HUDEP-2 (cell line): Measurements from ENCODE around the gene TP73.

Experiments
- DNase-seq, 76 experiments: peaks; one replicate each; lab custom pipeline; 2025; ENCODE audit not compliant: unreplicated experiment in 76 of 76; lab: John Stamatoyannopoulos, UW

TP73 gene

DNA sequence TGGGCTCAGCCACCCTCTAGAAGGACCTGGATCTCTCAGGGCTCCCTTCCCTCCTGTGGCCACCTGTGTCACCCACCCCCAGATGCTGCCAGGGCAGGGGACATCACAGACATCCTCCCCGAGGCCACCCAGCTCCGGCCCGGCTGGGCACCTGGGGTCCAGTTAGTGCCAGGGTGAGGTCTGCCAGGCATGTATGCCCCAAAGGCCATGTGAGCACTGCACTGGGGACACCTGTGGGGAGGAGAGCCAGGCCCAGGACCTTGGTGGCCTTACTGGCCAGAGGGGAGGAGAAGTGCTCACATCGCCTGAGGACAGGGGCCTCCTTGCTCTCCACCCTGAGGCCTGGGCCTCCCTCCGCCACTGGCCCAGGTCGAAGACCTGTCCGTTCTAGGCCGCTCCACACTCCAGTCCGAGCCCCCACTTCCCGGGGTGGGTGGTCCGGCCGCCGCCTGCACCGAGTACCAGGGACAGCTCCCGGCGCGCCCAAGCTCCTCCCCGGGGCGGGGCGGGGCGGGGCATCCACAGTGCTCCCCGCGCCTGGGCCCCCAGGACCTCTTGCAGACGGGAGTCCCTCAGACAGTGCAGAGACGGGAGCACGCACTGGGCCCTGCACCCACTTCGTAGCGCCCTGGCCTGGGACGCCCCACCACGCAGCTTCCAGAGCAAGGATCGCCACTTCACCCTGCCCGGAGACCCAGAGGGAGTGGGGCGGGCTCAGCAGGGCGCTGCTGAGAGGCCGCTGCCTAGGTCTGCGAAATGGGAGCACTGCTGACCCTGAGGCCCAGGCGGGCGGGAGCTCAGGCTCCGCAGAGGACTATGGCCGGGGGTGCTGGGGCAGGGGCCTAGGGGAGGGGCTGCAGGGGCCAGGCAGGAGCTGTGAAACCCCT is 65.6 kb downstream of the TP73 start:
- DNase-seq: peak in 3 of 76 experiments; percentile 10 to 22 (median 13)

DNA sequence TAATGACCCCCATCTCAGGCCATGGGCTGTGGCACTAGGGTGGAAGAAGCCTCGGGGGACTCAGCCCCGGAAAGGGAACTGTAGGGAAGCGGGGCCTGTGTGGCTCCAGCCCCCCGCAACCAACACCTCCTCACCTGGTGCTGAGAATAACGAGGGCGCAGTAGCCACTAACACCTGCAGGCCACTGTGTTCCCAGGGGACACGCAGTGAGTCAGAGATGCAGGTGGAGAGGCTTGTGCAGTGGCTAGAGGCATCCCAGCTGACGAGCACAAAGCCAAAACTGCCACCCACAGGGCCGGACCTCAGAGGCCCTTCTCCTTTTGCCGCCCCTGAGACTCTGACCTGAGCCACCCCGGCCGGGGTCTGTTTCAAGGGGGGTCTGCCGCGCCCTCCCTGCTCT is 66.4 kb downstream of the TP73 start:
- no peak for DNase-seq

DNA sequence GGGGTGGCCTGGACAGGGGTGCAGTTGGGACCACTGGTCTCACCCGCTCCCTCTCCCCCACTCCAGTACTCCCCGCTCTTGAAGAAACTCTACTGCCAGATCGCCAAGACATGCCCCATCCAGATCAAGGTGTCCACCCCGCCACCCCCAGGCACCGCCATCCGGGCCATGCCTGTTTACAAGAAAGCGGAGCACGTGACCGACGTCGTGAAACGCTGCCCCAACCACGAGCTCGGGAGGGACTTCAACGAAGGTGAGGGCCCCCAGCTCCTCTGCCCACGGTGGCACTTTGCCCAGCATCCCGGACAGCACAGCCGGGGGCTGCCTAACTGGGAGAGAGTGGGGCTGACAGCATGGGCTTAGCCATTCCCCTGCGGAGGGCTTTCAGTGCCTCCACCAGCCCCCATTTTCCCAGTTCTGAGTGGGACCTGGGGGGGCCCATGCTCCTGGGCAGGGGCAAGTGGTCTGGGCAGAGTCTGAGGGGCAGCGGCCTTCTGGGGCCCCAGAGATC is 69.7 kb downstream of the TP73 start:
- no peak for DNase-seq

DNA sequence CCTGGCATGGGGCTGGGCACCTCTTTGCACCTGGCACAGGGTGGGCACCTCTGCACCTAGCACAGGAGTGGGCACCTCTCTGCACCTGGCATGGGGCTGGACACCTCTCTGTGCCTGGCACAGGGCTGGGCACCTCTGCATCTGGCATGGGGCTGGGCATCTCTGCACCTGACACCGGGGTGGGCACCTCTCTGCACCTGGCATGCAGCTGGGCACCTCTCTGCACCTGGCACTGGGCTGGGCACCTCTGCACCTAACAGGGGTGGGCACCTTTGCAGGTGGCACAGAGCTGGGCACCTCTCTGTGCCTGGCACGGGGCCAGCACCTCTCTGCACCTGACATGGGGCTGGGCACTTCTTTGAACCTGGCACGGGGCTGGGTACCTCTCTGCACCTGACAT is 70.5 kb downstream of the TP73 start:
- DNase-seq: no peak

DNA sequence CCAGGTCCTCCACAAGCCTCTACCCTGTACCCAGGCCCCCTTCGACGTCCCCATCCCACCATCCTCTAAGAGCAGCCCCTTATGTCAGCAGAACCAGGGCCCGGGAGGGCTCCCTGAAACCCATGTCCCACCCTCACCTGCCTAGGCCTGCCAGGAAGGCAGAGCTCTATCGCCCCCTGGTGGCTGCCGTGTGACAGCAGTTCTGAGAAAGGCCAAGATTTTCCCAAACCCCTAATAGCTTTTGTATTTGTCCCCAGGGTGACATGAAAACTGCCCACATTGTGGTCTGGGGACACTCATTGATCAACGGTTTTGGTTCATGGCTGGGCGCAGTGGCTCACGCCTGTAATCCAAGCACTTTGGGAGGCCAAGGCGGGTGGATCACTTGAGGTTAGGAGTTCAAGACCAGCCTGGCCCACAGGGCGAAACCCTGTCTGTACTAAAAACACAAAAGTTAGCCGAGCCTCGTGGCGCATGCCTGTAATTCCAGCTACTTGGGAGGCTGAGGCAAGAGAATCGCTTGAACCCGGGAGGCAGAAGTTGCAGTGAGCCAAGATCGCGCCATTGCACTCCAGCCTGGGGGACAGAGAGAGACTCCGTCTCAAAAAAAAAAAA is 72.2 kb downstream of the TP73 start:
- peak in 53 of 76 experiments; percentile 11 to 74 (median 48) for DNase-seq

DNA sequence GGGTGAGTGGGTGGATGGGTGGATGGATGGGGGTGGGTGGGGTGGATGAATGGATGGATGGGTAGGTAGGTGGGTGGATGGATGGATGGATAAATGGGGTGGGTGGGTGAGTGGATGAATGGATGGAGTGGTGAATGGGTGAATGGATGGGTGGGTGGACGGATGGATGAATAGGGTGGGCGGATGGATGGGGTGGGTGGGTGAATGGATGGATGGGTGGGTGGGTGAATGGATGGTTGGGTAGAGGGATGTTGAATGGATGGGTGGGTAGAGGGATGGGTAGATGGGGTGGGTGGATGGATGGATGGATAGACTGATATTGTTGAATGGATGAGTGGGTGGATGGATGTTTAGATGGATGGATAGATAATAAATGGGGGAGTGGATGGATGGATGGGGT is 73.0 kb downstream of the TP73 start:
- no peak for DNase-seq

DNA sequence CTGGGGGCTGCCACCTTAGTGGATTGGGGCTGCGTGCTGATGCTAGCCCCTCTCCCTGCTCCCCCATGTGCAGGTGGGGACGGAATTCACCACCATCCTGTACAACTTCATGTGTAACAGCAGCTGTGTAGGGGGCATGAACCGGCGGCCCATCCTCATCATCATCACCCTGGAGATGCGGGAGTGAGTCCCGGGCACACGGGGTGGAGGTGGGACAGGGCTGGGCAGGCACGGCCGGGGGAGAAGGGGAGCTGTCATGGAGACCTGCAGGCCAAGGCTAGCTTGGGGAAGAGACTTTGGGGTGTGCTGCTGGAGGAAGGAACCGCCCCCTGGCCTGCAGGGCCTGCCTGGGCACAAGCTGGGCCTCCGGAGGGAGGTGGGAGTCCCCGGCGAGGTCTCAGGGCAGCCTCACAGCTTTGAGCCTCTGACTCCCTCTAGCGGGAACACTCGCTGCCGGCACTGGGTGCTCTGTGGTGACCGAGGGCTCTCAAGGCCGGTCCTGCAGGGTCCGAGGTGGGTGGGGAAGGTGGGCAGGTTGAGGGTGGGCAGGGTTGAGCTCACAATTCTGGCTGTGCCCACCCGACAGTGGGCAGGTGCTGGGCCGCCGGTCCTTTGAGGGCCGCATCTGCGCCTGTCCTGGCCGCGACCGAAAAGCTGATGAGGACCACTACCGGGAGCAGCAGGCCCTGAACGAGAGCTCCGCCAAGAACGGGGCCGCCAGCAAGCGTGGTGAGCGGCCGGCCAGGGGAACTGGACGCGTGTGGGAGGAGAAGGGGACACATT is 74.9 kb downstream of the TP73 start:
- peak in 25 of 76 experiments; percentile 10 to 51 (median 30) for DNase-seq

DNA sequence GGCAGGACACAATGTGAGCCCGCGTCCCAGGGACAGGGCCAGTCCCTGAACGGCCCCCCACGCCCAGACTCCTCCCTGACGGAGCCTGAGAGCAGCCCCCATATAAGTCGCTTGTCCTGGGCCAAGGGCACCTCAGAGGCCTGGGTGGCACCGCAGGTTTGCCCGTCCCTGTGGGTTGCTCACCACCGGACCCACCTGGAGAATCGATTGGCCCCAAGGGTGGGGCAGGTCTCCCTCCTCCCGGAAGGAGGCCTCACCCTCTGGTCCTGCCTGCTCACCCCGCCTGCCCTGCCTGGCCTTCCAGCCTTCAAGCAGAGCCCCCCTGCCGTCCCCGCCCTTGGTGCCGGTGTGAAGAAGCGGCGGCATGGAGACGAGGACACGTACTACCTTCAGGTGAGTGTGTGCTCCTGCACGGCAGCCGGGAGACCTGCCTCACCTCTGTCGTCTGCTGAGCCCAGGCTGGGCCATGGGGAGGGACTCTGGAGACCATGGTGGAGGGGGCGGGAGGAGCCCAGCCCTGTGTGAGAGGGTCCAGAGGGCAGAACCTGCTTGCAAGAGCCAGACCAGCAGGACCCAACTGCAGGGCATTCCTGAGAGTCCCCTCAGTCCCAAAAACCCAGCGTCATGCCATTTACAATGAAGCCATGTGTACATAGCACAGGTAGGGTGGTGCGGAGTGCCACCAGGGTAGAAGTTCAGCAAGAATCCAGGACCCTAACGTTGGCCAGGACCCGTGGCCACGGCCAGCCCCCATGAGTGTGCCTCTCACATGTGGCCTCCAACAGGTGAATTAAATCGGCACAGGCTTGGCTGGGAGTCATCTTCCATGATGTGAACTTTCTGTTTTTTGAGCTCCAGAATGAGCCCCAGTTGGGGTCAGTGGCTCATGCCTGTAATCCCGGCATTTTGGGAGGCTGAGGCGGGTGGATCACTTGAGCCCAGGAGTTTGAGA is 75.8 kb downstream of the TP73 start:
- DNase-seq: no peak

DNA sequence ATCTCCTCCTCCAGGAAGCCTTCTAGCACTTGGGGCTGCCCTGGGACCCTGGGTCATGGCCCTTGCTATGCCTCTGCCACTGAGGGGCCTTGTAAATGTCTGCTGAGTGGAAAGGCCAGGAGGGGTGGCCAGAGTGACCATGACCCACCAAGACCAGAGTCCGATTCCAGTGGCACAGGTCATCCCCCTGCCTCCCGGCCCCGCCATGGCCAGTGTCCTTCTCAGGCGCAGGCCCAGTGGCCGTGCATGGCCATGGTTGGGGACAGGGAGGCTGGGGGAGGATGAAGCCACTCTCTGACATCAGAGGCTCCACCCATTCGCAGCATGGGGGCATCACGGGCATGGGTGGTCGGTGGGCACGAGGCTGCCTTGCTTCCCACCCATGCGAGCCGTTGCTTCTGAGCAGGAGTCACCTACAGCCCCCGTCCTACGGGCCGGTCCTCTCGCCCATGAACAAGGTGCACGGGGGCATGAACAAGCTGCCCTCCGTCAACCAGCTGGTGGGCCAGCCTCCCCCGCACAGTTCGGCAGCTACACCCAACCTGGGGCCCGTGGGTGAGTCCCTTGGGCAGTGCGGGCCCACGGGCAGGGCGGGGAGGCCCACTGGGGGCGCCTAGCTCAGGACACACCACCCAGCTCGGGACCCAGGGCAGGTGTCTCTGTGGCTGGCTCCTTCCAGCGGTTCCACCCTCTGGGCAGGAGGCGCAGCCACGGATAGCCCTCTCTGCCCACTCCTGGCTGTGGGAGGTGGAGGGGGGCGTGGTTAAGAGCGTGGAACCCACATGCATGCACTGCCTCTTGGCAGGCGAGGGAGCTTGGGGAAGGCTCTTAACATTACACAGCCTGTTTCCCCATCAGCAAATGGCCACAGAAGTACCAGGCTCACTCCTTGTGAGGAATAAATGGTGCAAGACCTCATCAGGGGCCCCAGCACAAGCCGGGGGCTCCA is 77.6 kb downstream of the TP73 start:
- DNase-seq: peak in 29 of 76 experiments; percentile 17 to 58 (median 32)

DNA sequence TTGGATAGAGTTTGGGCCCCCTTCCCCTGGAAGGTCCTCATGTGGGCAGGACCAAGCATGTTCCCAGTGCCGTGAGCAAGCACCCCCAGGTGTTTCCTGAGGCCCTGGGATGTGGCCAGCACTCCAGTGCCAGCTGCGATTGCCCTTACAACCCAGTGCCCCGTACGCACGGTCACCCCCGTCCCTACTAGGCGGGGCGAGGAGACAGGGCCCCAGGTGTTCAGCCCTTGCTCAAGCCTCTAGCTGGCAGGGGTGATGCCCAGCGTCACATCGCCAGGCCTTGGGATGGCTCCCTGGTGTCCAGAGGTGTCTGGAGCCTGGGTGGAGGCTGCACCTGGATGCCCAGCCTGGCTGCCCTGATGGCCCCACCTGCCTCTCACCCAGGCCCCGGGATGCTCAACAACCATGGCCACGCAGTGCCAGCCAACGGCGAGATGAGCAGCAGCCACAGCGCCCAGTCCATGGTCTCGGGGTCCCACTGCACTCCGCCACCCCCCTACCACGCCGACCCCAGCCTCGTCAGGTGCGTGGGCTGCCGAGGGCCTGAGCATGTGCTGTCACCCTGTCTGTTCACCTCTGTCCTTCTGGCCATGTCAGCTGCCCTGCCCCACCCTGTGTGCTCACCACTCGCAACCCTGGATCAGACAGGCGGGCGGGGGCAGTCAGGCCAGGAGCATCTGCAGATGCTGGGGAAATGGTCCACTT is 78.4 kb downstream of the TP73 start:
- peak in 5 of 76 experiments; percentile 10 to 34 (median 18) for DNase-seq

DNA sequence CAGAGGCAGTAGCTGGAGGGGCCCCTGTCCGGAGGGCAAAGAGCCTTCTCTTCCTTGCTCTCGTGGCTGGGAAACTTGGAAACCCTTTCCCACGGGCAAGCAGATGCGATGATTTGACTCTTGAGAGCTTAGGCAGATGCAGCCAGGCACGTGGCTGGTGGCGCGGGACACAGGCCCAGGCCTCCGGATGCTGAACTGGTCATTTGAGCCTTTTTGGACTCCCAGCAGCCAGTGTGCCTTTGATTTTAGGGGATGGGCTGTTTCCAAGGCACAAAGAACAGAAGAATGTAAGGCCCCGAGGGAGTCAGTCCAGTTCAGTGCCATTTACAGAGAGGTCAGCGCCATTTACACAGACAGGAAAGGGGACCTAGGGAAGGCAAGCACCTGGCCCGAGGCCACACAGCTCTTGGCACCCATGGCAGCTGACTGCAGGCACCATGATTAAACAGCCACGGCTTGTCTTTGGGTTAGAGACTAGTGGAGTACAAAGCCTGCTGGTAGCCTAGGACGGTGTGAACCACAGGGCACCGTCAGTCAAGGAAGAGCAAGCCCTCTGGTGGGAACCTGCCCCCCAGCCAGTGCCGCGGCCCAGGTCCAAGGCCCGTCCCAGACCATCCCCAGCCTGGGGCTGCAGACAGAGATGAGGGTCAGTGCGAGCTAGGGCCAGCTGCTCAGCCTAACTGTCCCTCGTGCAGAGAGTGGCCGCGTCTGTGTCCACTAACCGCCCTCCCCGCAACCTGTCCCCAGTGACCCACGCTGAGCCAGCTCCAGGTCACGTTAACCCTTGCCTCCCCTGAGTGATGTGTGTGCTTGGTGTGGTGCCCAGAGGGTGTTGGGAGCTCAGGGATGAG is 79.5 kb downstream of the TP73 start:
- DNase-seq: peak in 10 of 76 experiments; percentile 14 to 40 (median 28)

DNA sequence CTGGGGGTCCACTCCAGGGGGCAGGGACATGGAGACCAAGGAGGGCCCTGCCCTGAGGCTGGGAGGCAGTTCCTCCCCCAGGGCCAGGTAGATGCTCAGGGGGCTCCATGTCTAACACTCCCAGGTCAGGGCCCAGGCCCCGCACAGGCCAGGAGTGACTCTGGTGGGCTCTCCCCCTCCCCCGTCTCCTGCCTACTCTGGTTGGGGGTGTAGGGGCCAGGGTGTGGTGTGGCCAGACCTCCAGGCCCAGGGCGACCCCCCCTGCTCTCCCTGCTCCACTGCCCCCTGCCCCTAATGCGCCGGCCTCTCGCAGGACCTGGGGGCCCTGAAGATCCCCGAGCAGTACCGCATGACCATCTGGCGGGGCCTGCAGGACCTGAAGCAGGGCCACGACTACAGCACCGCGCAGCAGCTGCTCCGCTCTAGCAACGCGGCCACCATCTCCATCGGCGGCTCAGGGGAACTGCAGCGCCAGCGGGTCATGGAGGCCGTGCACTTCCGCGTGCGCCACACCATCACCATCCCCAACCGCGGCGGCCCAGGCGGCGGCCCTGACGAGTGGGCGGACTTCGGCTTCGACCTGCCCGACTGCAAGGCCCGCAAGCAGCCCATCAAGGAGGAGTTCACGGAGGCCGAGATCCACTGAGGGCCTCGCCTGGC is 80.2 kb downstream of the TP73 start:
- peak in 4 of 76 experiments; percentile 16 to 32 (median 24) for DNase-seq

DNA sequence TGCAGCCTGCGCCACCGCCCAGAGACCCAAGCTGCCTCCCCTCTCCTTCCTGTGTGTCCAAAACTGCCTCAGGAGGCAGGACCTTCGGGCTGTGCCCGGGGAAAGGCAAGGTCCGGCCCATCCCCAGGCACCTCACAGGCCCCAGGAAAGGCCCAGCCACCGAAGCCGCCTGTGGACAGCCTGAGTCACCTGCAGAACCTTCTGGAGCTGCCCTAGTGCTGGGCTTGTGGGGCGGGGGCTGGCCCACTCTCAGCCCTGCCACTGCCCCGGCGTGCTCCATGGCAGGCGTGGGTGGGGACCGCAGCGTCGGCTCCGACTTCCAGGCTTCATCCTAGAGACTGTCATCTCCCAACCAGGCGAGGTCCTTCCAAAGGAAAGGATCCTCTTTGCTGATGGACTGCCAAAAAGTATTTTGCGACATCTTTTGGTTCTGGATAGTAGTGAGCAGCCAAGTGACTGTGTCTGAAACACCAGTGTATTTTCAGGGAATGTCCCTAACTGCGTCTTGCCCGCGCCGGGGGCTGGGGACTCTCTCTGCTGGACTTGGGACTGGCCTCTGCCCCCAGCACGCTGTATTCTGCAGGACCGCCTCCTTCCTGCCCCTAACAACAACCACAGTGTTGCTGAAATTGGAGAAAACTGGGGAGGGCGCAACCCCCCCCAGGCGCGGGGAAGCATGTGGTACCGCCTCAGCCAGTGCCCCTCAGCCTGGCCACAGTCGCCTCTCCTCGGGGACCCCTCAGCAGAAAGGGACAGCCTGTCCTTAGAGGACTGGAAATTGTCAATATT is 81.0 kb downstream of the TP73 start:
- DNase-seq: peak in 2 of 76 experiments; percentile 16 to 25

DNA sequence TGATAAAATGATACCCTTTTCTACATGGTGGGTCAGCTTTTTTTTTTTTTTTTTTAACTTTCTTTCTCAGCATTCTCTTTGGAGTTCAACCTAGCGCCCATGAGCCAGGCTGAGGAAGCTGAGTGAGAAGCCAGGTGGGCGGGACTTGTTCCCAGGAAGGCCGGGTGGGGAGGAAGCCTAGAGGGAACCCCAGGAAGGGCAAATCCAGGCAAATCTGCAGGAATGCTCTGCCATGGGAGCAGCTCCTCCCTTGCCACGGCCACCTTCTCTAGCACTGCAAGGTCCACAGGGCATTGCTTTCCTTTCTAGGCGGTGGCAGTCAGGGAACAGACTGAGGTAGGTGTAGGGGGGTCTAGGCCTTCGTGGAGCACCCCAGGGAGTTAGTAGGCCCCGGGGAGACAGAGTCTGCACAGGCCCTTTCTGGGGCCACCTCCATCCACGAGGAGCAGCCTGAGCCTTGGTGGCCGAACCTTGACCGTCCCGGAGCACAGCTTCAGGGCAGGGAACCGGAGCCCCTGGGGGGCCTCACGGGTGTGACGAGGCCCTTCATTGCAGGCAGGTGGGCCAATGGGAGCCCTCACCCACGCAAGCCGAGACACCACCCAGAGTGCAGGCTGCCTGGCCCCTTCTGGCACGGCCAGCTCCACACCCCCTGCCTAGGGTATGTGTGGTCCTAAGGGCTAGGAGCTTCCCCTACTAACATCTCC is 81.7 kb downstream of the TP73 start:
- DNase-seq: no peak

DNA sequence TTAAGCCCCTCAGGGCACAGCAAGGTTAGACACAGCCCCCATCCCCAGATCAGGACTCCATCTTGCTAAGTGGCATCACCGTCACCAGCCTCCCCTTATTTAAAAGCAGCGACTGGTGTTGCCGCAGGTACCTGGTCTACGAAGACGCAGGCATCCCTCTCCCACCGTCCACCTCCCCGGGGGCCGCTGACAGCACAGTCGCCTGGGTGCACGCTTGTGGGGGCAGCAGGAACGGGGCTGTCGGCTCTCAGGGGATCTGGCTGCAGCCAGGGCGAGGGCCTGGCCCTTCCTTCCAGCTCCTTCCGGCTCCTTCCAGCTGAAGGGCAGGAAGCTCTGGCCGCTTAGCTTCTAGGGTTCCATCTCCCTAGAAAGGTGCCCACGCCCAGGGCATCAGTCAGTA is 82.3 kb downstream of the TP73 start:
- no peak for DNase-seq
